ENCODE results near the gene GXYLT2.

Gene GXYLT2

DNA sequence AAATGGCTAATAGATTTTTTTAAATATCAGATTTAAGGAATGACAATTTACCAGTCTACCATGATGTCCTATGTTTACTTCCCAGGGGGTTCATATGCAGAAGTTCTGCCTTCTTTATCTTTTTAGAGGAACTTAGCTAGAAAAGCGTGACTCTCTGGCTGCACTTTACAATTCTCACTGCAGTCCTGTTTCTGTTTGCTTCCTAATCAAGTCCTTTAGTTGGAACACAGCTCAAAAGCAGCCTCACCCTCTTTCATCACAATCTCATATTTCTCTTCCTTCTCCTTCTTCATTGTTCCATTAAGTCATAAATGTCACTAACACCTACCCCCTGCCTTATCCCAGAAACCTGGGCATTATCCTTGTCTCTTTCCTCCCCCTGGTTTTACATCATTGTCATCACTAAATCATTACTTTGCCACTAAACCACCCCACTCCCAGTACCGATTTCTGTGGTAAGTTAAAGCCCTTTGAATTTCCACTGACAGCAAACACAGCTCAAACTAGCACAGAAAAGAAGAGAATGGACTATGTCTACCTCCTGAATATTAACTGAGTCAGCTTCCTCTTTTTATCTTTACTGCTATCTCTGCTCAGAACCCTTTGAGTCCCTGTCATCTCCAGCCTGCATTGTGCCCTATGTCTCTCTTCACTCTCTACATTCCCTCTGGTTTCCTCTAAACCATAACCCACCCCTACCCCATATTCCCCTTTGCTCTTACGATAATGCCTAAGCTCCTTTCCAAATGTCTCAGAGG, 94.9 kb downstream of the GXYLT2 start:
- no peak for DNase-seq (ENCODE audit: low read depth)
- TF ChIP-seq, protein P1, sequence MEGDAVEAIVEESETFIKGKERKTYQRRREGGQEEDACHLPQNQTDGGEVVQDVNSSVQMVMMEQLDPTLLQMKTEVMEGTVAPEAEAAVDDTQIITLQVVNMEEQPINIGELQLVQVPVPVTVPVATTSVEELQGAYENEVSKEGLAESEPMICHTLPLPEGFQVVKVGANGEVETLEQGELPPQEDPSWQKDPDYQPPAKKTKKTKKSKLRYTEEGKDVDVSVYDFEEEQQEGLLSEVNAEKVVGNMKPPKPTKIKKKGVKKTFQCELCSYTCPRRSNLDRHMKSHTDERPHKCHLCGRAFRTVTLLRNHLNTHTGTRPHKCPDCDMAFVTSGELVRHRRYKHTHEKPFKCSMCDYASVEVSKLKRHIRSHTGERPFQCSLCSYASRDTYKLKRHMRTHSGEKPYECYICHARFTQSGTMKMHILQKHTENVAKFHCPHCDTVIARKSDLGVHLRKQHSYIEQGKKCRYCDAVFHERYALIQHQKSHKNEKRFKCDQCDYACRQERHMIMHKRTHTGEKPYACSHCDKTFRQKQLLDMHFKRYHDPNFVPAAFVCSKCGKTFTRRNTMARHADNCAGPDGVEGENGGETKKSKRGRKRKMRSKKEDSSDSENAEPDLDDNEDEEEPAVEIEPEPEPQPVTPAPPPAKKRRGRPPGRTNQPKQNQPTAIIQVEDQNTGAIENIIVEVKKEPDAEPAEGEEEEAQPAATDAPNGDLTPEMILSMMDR (IDR thresholded peaks at IDR 0.05; ENCODE audit: control insufficient read depth, extremely low read depth, insufficient read depth): no peak
- no peak overlapping the region for H3K4me3 ChIP-seq (ENCODE audit: low read depth, low read length)

- TF ChIP-seq, protein P1 (IDR thresholded peaks at IDR 0.05; ENCODE audit: control insufficient read depth, extremely low read depth, insufficient read depth): no peak
- H3K4me3 ChIP-seq (ENCODE audit: low read depth, low read length): no peak overlapping the region
- DNase-seq (ENCODE audit: low read depth): no peak
Measured at GRCh38 chr3:72985576-72985975, 97.7 kb downstream of the GXYLT2 start.

GRCh38 chr3:72990701-72991395, 103.0 kb downstream of the GXYLT2 start:
- TF ChIP-seq, protein P1 (IDR thresholded peaks at IDR 0.05; ENCODE audit: control insufficient read depth, extremely low read depth, insufficient read depth): no peak
- no peak overlapping the region for H3K4me3 ChIP-seq (ENCODE audit: low read depth, low read length)
- no peak for DNase-seq (ENCODE audit: low read depth)

DNA sequence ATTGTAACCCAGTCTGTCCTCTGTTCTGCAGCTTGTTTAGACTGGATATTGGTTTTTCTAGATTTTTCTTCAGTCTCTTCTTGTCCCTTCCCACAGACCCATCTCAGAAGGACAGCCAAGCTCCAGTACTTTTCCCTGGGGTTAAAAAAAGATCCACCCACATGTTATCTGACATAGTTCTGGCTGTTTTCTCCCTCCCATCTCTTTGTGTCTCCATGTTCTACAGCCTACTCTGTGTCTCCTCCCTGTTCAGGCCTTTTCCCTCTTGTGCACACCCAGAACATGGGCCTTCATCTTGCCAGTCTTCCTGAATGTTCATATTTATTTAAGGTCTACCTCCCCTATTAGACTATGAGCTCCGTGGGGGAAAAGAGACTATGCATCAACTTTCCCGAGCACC, 103.7 kb downstream of the GXYLT2 start:
- TF ChIP-seq, protein P1 (IDR thresholded peaks at IDR 0.05; ENCODE audit: control insufficient read depth, extremely low read depth, insufficient read depth): no peak
- no peak overlapping the region for H3K4me3 ChIP-seq (ENCODE audit: low read depth, low read length)
- DNase-seq (ENCODE audit: low read depth): no peak

- no peak overlapping the region for H3K4me3 ChIP-seq (ENCODE audit: low read depth, low read length)
- DNase-seq (ENCODE audit: low read depth): no peak
- TF ChIP-seq, protein P1 (IDR thresholded peaks at IDR 0.05; ENCODE audit: control insufficient read depth, extremely low read depth, insufficient read depth): no peak
Measured at GRCh38 chr3:72993391-72993790, 105.5 kb downstream of the GXYLT2 start.

DNA sequence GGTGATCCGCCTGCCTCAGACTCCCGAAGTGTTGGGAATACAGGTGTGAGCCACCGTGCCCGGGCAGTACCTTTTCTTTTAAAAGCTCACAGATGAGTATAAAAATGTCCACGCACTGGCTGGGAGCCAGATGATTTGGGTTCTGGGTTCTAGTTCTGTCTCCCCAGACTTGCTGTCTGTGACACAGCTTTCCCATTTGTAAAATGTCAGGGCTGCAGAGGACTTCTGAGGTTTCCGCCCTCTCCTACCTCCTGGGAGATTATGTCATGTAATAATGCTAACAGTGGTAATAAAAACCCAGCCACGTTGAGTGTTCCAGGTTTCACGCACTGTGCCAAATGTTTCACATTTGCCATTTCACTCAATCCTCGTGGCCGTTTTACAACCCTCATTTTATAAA, 107.5 kb downstream of the GXYLT2 start:
- no peak overlapping the region for H3K4me3 ChIP-seq (ENCODE audit: low read depth, low read length)
- DNase-seq (ENCODE audit: low read depth): no peak
- TF ChIP-seq, protein P1 (IDR thresholded peaks at IDR 0.05; ENCODE audit: control insufficient read depth, extremely low read depth, insufficient read depth): no peak

Measured in LNCaP clone FGC (cell line).